ENCODE data around the gene COL6A3. TPM values are rescaled to one million over a fixed set of nuclear protein-coding genes. Genes with fewer than 3 reads are reported as not detected.

Gene COL6A3
- total RNA-seq, 1 donor from 2014 or later: 0.02 TPM

DNA sequence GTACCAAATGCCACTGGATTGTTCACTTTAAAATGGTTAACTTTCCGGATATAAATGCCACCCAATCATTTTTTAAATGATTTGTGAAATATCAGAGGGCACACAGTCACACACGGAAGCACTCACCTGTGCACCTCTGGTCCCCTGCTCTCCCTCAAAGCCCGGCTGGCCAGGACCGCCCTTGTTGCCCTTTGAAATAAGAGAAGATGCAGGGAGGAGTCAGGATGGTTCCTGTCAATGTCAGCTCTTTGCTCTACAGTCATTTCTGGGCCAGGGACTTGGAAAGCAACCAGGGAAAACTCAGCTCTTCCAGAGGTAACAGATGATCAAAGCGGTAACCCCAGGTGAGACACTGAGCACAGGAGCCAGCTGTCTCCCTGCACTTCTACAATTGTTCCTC, 60.7 kb downstream of the COL6A3 start:
- Mint-ChIP-seq H3K4me3 (no peak overlapping the region), H3K4me1 (no peaks in the 10 kb centered on the region), H3K36me3 (ENCODE audit: low read depth) (no peaks in the 10 kb centered on the region), H3K9me3 (no peaks in the 10 kb centered on the region), H3K27ac (no peak overlapping the region), H3K27me3 (peaks cover 9% of the 10 kb centered on the region)
- POLR2A ChIA-PET: no interaction called here
- intact Hi-C loops (cut with micrococcal nuclease): no loop called here
- TF ChIP-seq, protein P1, sequence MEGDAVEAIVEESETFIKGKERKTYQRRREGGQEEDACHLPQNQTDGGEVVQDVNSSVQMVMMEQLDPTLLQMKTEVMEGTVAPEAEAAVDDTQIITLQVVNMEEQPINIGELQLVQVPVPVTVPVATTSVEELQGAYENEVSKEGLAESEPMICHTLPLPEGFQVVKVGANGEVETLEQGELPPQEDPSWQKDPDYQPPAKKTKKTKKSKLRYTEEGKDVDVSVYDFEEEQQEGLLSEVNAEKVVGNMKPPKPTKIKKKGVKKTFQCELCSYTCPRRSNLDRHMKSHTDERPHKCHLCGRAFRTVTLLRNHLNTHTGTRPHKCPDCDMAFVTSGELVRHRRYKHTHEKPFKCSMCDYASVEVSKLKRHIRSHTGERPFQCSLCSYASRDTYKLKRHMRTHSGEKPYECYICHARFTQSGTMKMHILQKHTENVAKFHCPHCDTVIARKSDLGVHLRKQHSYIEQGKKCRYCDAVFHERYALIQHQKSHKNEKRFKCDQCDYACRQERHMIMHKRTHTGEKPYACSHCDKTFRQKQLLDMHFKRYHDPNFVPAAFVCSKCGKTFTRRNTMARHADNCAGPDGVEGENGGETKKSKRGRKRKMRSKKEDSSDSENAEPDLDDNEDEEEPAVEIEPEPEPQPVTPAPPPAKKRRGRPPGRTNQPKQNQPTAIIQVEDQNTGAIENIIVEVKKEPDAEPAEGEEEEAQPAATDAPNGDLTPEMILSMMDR (IDR thresholded peaks at IDR 0.05): no peak
- DNase-seq: no peak
- ATAC-seq (ENCODE audit: low read depth): no peak
- CTCF ChIA-PET: no interaction called here

DNA sequence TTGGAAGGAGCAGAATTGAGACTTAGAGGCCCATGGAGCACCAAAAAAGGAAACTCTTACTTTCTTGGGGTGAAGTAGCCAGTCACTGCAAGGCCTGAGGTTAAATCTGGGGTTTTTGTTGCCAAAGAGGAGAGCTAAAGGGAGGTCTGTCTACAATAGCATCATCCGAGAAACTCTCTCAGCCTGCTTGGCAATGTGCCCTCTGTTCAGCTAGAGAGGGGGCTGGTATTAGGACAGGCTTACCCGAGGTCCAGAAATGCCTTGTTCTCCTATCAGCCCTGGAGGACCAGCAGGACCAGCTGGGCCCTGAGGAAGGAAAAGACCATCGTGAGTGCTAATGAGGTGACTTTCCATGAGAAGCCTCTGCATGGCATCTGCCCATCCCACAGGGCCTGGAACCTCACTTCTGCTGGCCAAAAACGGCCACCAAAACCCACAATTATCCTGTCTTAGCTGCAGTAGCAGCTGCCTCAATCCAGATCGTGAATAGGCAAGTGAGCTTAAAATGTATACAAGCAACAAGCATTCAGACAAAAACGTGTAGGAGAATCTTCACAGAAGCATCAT, 61.6 kb downstream of the COL6A3 start:
- POLR2A ChIA-PET: no interaction called here
- H3K9me3 Mint-ChIP-seq: no peaks in the 10 kb centered on the region
- H3K36me3 Mint-ChIP-seq (ENCODE audit: low read depth): no peaks in the 10 kb centered on the region
- no peaks in the 10 kb centered on the region for H3K4me1 Mint-ChIP-seq
- TF ChIP-seq, protein P1 (IDR thresholded peaks at IDR 0.05): no peak
- no peak for ATAC-seq (ENCODE audit: low read depth)
- no peak overlapping the region for H3K4me3 Mint-ChIP-seq
- intact Hi-C loops (cut with micrococcal nuclease): no loop called here
- DNase-seq: no peak
- CTCF ChIA-PET: no interaction called here
- peaks cover 9% of the 10 kb centered on the region for H3K27me3 Mint-ChIP-seq
- H3K27ac Mint-ChIP-seq: no peak overlapping the region

DNA sequence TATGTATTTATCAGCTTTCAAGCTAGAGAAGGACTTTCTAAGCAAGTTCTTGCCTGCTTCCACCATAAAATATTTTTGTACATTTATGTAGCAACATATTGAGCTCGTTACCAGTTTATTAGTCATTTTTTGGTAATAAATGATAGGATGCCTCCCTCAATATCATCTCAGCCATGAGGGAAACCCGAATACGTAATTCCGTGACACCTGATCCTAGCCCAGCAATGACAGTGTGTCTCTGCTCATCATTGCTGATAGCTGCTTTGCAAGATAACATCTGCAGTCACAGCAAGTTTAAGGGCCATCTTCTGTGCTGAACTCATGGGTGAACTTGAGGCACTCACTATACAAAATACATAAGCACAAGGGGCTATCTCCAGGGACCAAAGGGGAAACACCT, 62.2 kb downstream of the COL6A3 start:
- no peaks in the 10 kb centered on the region for H3K36me3 Mint-ChIP-seq (ENCODE audit: low read depth)
- POLR2A ChIA-PET: no interaction called here
- H3K9me3 Mint-ChIP-seq: no peaks in the 10 kb centered on the region
- no peaks in the 10 kb centered on the region for H3K4me1 Mint-ChIP-seq
- DNase-seq (no peak), ATAC-seq (ENCODE audit: low read depth) (no peak)
- no peak overlapping the region for H3K4me3 Mint-ChIP-seq
- H3K27ac Mint-ChIP-seq: no peak overlapping the region
- TF ChIP-seq, protein P1 (IDR thresholded peaks at IDR 0.05): no peak
- CTCF ChIA-PET: no interaction called here
- peaks cover 8% of the 10 kb centered on the region for H3K27me3 Mint-ChIP-seq
- intact Hi-C loops (cut with micrococcal nuclease): no loop called here

DNA sequence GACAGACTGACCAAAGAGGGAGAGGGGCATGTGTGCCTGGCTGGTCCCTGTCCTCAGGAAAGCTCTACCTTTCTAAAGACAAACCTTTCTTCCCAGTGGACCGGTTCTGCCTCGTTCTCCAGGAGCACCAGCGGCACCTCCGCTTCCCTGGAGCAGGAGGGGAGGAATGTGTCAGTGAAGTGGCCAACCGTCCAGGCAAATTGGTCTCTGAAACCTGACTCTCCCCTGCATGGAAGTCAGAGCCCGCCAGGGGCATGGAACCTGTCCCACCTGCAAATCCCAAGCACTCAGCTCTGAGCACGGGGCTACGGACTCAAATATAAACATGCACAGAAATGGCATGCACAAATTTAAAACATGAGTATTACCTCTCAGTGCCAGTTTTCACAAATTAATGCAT, 62.9 kb downstream of the COL6A3 start:
- H3K4me1 Mint-ChIP-seq: no peaks in the 10 kb centered on the region
- no peak overlapping the region for H3K27ac Mint-ChIP-seq
- ATAC-seq (ENCODE audit: low read depth): no peak
- no peak overlapping the region for H3K4me3 Mint-ChIP-seq
- TF ChIP-seq, protein P1 (IDR thresholded peaks at IDR 0.05): no peak
- POLR2A ChIA-PET: no interaction called here
- peaks cover 8% of the 10 kb centered on the region for H3K27me3 Mint-ChIP-seq
- DNase-seq: no peak
- no peaks in the 10 kb centered on the region for H3K36me3 Mint-ChIP-seq (ENCODE audit: low read depth)
- no peaks in the 10 kb centered on the region for H3K9me3 Mint-ChIP-seq
- intact Hi-C loops (cut with micrococcal nuclease): no loop called here
- CTCF ChIA-PET: no interaction called here

DNA sequence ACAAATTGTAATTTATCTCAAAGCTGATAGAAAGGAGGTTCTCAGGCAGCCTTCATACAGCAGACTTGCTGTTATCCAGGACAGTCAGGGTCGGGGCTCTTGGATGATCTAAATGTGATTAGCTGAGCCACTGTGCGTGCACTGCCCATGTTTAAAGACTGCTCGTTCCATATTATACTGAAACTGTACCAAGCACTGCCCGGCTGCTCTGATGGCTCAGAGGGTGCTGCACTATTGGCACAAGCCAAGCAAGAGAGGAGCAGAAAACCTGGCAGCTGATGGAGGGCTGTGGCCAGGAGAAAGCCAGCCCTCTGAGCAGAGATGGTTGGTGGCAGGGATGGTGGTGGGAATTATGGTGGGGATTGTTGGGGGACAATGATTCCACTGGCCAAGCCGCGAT, 63.4 kb downstream of the COL6A3 start:
- TF ChIP-seq, protein P1 (IDR thresholded peaks at IDR 0.05): no peak
- ChIA-PET POLR2A (no interaction called here), CTCF (no interaction called here)
- no peak for ATAC-seq (ENCODE audit: low read depth)
- intact Hi-C loops (cut with micrococcal nuclease): no loop called here
- Mint-ChIP-seq H3K9me3 (no peaks in the 10 kb centered on the region), H3K4me1 (no peaks in the 10 kb centered on the region), H3K27ac (no peak overlapping the region), H3K36me3 (ENCODE audit: low read depth) (no peaks in the 10 kb centered on the region), H3K27me3 (peaks cover 8% of the 10 kb centered on the region), H3K4me3 (no peak overlapping the region)
- DNase-seq: no peak
